Endodermal cell (in vitro differentiated cells): ENCODE measurements around the gene HHIP. TPM values are rescaled to one million over a fixed set of nuclear protein-coding genes. Genes with fewer than 3 reads are reported as not detected.

ENCODE experiments used
- DNase-seq: peaks from one replicate; pipeline ENCODE4 v3.0.0-alpha.2; 2017
- H3K27ac ChIP-seq: 2 replicates; pipeline ENCODE4 v1.5.1; 2013; ENCODE audit warnings: mild to moderate bottlenecking, low read depth, low read length, moderate library complexity
- H3K27me3 ChIP-seq: 2 replicates; pipeline ENCODE4 v1.6.1; 2013; ENCODE audit warnings: mild to moderate bottlenecking, low read length, moderate library complexity; ENCODE audit not compliant: insufficient read depth, control insufficient read depth, poor library complexity, severe bottlenecking
- H3K36me3 ChIP-seq: 2 replicates; pipeline ENCODE4 v1.7.0; 2013; ENCODE audit warnings: mild to moderate bottlenecking, low read length, moderate library complexity; ENCODE audit not compliant: control insufficient read depth, insufficient read depth
- H3K4me1 ChIP-seq: one replicate; pipeline ENCODE4 v1.7.0; 2013; ENCODE audit warnings: low read length; ENCODE audit not compliant: control insufficient read depth, insufficient read depth
- H3K4me3 ChIP-seq: 2 replicates; pipeline ENCODE4 v1.5.1; 2013; ENCODE audit warnings: mild to moderate bottlenecking, low read length, moderate library complexity
- H3K9ac ChIP-seq: 2 replicates; pipeline ENCODE4 v1.6.1; 2013; ENCODE audit warnings: mild to moderate bottlenecking, low read length, moderate library complexity; ENCODE audit not compliant: poor library complexity, severe bottlenecking; ENCODE audit errors: extremely low read depth
- H3K9me3 ChIP-seq: 2 replicates; pipeline ENCODE4 v1.6.1; 2013; ENCODE audit warnings: mild to moderate bottlenecking, low read length, moderate library complexity; ENCODE audit not compliant: control insufficient read depth
- H3K27ac Mint-ChIP-seq: 2 replicates; pipeline ENCODE4 v1.8.0; 2020; ENCODE audit warnings: mixed read lengths
- H3K27me3 Mint-ChIP-seq: 2 replicates; pipeline ENCODE4 v1.8.0; 2021; ENCODE audit warnings: mild to moderate bottlenecking, mixed read lengths; ENCODE audit not compliant: insufficient read depth
- H3K36me3 Mint-ChIP-seq: 2 replicates; pipeline ENCODE4 v1.8.0; 2020; ENCODE audit warnings: low read depth, mixed read lengths
- H3K4me1 Mint-ChIP-seq: 2 replicates; pipeline ENCODE4 v1.8.0; 2020; ENCODE audit warnings: mixed read lengths
- H3K4me3 Mint-ChIP-seq: 2 replicates; pipeline ENCODE4 v1.8.0; 2020; ENCODE audit warnings: mild to moderate bottlenecking, moderate library complexity, mixed read lengths
- H3K9me3 Mint-ChIP-seq: 2 replicates; pipeline ENCODE4 v1.8.0; 2020; ENCODE audit warnings: mild to moderate bottlenecking, mixed read lengths
- WGBS, 2 experiments: methylation state at CpG; one replicate each; pipeline versions ENCODE4 v1.1.5 to v1.1.7; 2013; ENCODE audit warnings: missing lambda C conversion rate in 2 of 2, mixed read lengths in 1 of 2; ENCODE audit not compliant: insufficient coverage in 1 of 2, insufficient read length in 1 of 2; 5-methylcytosine and 5-hydroxymethylcytosine counted together
- total RNA-seq, 2 donors: library from RNA; stranded (reverse); fragmentation: NEBNext Ultra II Directional in 1 of 2; extraction: Animal tissue kit (Norgen Biotek cat#: 25700) in 1 of 2; gene quantifications; 2 replicates in 1 of 2; 3 replicates in 1 of 2; pipeline ENCODE4 v1.2.1, GENCODE V29; 2021
- TF ChIP-seq, protein P1 (sequence below): fragments of 200-600 bp; sonication (generic); conservative IDR thresholded peaks from 2 replicates; pipeline ENCODE4 v1.5.0; 2021; ENCODE audit warnings: antibody characterized with exemption, mild to moderate bottlenecking

The HHIP gene
- total RNA-seq, 2 donors from 2014 or later, result 1.8 to 3.4 TPM

DNA sequence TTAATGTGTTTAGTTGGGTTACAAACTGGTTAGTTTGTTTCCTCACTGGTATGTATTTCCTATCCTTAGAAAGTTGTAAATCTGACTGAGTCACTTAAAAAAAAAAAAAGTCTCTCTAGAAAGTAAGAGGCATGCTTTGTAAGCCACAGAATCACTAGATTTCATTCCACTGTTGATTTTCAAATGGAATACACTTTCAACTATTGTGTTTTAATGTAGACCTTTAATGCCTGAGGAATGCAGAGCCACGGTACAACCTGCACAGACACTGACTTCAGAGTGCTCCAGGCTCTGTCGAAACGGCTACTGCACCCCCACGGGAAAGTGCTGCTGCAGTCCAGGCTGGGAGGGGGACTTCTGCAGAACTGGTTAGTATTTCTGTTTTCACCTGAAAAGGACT is 88.6 kb downstream of the HHIP start:
- TF ChIP-seq, protein P1, sequence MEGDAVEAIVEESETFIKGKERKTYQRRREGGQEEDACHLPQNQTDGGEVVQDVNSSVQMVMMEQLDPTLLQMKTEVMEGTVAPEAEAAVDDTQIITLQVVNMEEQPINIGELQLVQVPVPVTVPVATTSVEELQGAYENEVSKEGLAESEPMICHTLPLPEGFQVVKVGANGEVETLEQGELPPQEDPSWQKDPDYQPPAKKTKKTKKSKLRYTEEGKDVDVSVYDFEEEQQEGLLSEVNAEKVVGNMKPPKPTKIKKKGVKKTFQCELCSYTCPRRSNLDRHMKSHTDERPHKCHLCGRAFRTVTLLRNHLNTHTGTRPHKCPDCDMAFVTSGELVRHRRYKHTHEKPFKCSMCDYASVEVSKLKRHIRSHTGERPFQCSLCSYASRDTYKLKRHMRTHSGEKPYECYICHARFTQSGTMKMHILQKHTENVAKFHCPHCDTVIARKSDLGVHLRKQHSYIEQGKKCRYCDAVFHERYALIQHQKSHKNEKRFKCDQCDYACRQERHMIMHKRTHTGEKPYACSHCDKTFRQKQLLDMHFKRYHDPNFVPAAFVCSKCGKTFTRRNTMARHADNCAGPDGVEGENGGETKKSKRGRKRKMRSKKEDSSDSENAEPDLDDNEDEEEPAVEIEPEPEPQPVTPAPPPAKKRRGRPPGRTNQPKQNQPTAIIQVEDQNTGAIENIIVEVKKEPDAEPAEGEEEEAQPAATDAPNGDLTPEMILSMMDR, result no peak
- H3K9me3 ChIP-seq, result no peaks in the 10 kb centered on the region
- no peaks in the 10 kb centered on the region for H3K36me3 Mint-ChIP-seq
- no peaks in the 10 kb centered on the region for H3K27me3 ChIP-seq
- H3K36me3 ChIP-seq, result no peaks in the 10 kb centered on the region
- no peak overlapping the region for H3K27ac Mint-ChIP-seq
- 0 to 53% methylated on average over 1 to 4 of the region's 4 CpGs for WGBS, 2 experiments
- peaks cover 14% of the 10 kb centered on the region for H3K4me1 Mint-ChIP-seq
- no peaks in the 10 kb centered on the region for H3K27me3 Mint-ChIP-seq
- no peak overlapping the region for H3K27ac ChIP-seq
- DNase-seq, result peak; percentile 59
- no peak overlapping the region for H3K4me3 ChIP-seq
- no peaks in the 10 kb centered on the region for H3K4me1 ChIP-seq
- H3K9ac ChIP-seq, result no peak overlapping the region
- H3K4me3 Mint-ChIP-seq, result no peak overlapping the region
- no peaks in the 10 kb centered on the region for H3K9me3 Mint-ChIP-seq

DNA sequence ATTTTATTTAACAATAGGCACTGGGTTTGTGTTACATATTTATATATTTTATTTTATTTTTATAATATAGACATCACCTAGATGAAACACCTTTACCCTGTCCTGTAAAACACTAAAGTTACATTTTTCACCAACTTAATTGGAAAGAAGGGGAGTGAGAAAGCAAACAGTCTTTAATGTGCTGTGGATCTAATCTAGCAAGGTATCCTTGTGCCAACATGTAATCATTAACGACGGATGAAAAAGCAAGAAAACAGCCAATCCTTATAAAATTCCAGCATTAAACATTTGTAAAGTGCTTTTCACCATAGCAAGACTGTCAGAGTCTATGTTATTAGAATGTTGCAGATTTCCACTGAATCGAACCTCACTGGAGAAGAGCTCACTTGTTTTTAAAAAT is 92.7 kb downstream of the HHIP start:
- Mint-ChIP-seq H3K9me3 (no peaks in the 10 kb centered on the region), H3K27ac (no peak overlapping the region), H3K4me3 (no peak overlapping the region), H3K27me3 (no peaks in the 10 kb centered on the region), H3K36me3 (no peaks in the 10 kb centered on the region), H3K4me1 (peaks cover 12% of the 10 kb centered on the region)
- WGBS, 2 experiments, result 90 to 100% methylated on average over 1 to 3 of the region's 3 CpGs
- Histone ChIP-seq H3K36me3 (no peaks in the 10 kb centered on the region), H3K9me3 (no peaks in the 10 kb centered on the region), H3K27me3 (no peaks in the 10 kb centered on the region), H3K27ac (no peak overlapping the region), H3K4me1 (no peaks in the 10 kb centered on the region), H3K9ac (no peak overlapping the region), H3K4me3 (no peak overlapping the region)
- TF ChIP-seq, protein P1, result no peak
- DNase-seq, result no peak

DNA sequence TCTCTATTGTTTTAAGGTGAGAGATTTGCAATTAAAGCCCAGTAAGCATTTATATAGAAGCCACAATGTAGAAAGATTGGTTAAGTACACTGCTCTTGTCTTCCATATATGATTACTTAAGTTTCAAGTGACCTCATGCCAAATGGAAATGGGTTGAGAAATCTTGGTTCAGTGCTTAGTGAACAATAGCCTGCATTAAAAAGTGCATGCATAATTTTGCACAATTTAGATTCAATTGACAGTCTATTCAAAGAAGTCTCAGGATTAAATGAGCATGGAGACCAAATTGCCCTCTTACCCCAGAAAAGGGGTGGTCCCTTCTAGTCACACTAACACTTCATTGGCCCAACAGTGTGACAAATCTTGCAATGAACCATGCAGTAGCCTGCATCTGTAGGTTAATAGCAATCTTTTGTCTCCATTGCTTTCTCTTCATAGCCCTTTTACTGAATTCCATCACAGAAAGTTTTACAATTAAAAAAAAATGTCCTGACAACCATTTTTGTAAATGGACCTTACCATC is 93.6 kb downstream of the HHIP start:
- Histone ChIP-seq H3K27ac (no peak overlapping the region), H3K4me1 (no peaks in the 10 kb centered on the region), H3K36me3 (no peaks in the 10 kb centered on the region), H3K4me3 (no peak overlapping the region), H3K9ac (no peak overlapping the region), H3K9me3 (no peaks in the 10 kb centered on the region), H3K27me3 (no peaks in the 10 kb centered on the region)
- no peak overlapping the region for H3K4me3 Mint-ChIP-seq
- no peaks in the 10 kb centered on the region for H3K27me3 Mint-ChIP-seq
- DNase-seq, result no peak
- H3K36me3 Mint-ChIP-seq, result no peaks in the 10 kb centered on the region
- TF ChIP-seq, protein P1, result no peak
- H3K9me3 Mint-ChIP-seq, result no peaks in the 10 kb centered on the region
- H3K27ac Mint-ChIP-seq, result no peak overlapping the region
- H3K4me1 Mint-ChIP-seq, result peaks cover 8% of the 10 kb centered on the region
